Measurements from ENCODE around the gene NDUFA7.

GRCh38 chr19:8319807-8320520 lies 1.2 kb downstream of the NDUFA7 start:
- TF ChIP-seq POLR2AphosphoS5 (IDR thresholded peaks at IDR 0.05; ENCODE audit: low read depth) (no peak), CTCF (IDR thresholded peaks at IDR 0.05; ENCODE audit: insufficient read depth, low read length) (no peak), GABPA (IDR thresholded peaks at IDR 0.05; ENCODE audit: low read depth) (no peak), REST (IDR thresholded peaks at IDR 0.05; ENCODE audit: insufficient replicate concordance, low read depth) (no peak), SPI1 (IDR thresholded peaks at IDR 0.05; ENCODE audit: borderline replicate concordance, low read depth) (no peak)

Measured in HL-60 (cell line).